Liver (tissue), 9 donors: Measurements from ENCODE around the gene C8G. TPM values are rescaled to one million over a fixed set of nuclear protein-coding genes. Genes with fewer than 3 reads are reported as not detected.

Experiments used
- DNase-seq: peaks from one replicate; pipeline ENCODE4 v3.0.0-alpha.2; 2017; ENCODE audit warnings: low spot score
- H3K27ac ChIP-seq, 2 donors: one replicate each; pipeline ENCODE4 v1.7.0; 2013; ENCODE audit warnings: inconsistent platforms in 2 of 2, low read length in 2 of 2, control low read depth in 1 of 2, low read depth in 1 of 2, mild to moderate bottlenecking in 1 of 2
- H3K27me3 ChIP-seq, 4 donors: one replicate each; pipeline versions ENCODE4 v1.6.1 to v1.7.0; 2013; ENCODE audit warnings: low read length in 3 of 4, inconsistent platforms in 1 of 4, mild to moderate bottlenecking in 1 of 4, moderate library complexity in 1 of 4; ENCODE audit not compliant: control insufficient read depth in 4 of 4, insufficient read depth in 4 of 4
- H3K36me3 ChIP-seq, 4 donors: one replicate each; pipeline versions ENCODE4 v1.6.1 to v1.7.0; 2013; ENCODE audit warnings: low read length in 3 of 4, mild to moderate bottlenecking in 3 of 4, low read depth in 1 of 4, moderate library complexity in 1 of 4; ENCODE audit not compliant: control insufficient read depth in 4 of 4, insufficient read depth in 3 of 4
- H3K4me1 ChIP-seq, 4 donors: one replicate each; pipeline versions ENCODE4 v1.6.1 to v1.7.0; 2013; ENCODE audit warnings: low read length in 3 of 4, mild to moderate bottlenecking in 3 of 4, moderate library complexity in 1 of 4; ENCODE audit not compliant: control insufficient read depth in 4 of 4, insufficient read depth in 4 of 4
- H3K4me3 ChIP-seq, 3 donors: one replicate each; pipeline versions ENCODE4 v1.6.1 to v1.7.0; 2013; ENCODE audit warnings: low read length in 3 of 3, control low read depth in 1 of 3, low read depth in 1 of 3, mild to moderate bottlenecking in 1 of 3
- H3K9ac ChIP-seq, 2 donors: one replicate each; pipeline ENCODE4 v1.7.0; 2013; ENCODE audit warnings: low read length in 2 of 2, mild to moderate bottlenecking in 2 of 2, moderate library complexity in 2 of 2, control low read depth in 1 of 2, low read depth in 1 of 2
- H3K9me3 ChIP-seq, 4 donors: one replicate each; pipeline versions ENCODE4 v1.6.1 to v1.7.0; 2013; ENCODE audit warnings: low read length in 3 of 4; ENCODE audit not compliant: control insufficient read depth in 4 of 4
- ATF3 ChIP-seq: IDR thresholded peaks from 2 replicates; pipeline ENCODE4 v1.6.1; 2016; ENCODE audit warnings: antibody characterized with exemption
- CTCF ChIP-seq: fragments of 150-350 bp; IDR thresholded peaks from 2 replicates; pipeline ENCODE4 v1.5.1; 2017; ENCODE audit warnings: improper control_type of control experiment, low read depth, low read length; ENCODE audit not compliant: missing input control
- EGR1 ChIP-seq, 2 donors: IDR thresholded peaks; 2 replicates each; pipeline ENCODE4 v1.6.1; 2016 to 2018; ENCODE audit warnings: antibody characterized with exemption in 2 of 2, low read depth in 2 of 2
- FOXA2 ChIP-seq: IDR thresholded peaks from 2 replicates; pipeline ENCODE4 v1.6.1; 2016; ENCODE audit warnings: antibody characterized with exemption
- GABPA ChIP-seq, 2 donors: IDR thresholded peaks in 1 of 2; conservative IDR thresholded peaks in 1 of 2; 2 replicates each; pipeline ENCODE4 v1.6.1; 2016; ENCODE audit warnings: antibody characterized with exemption in 2 of 2, mild to moderate bottlenecking in 1 of 2, moderate library complexity in 1 of 2
- HNF4A ChIP-seq, 2 donors: conservative IDR thresholded peaks; 2 replicates each; pipeline ENCODE4 v1.6.1; 2016; ENCODE audit warnings: antibody characterized with exemption in 2 of 2, mild to moderate bottlenecking in 2 of 2
- HNF4G ChIP-seq: IDR thresholded peaks from 2 replicates; pipeline ENCODE4 v1.6.1; 2016; ENCODE audit warnings: antibody characterized with exemption
- JUND ChIP-seq, 2 donors: IDR thresholded peaks; 2 replicates each; pipeline ENCODE4 v1.6.1; 2016; ENCODE audit warnings: antibody characterized with exemption in 2 of 2
- NR2F2 ChIP-seq: IDR thresholded peaks from 2 replicates; pipeline ENCODE4 v1.6.1; 2016; ENCODE audit warnings: antibody characterized with exemption
- RAD21 ChIP-seq, 2 donors: IDR thresholded peaks; 2 replicates each; pipeline ENCODE4 v1.6.1; 2016; ENCODE audit warnings: antibody characterized with exemption in 2 of 2, mild to moderate bottlenecking in 2 of 2
- REST ChIP-seq: IDR thresholded peaks from 2 replicates; pipeline ENCODE4 v1.6.1; 2016; ENCODE audit warnings: antibody characterized with exemption, mild to moderate bottlenecking
- RXRA ChIP-seq, 2 donors: IDR thresholded peaks; 2 replicates each; pipeline ENCODE4 v1.6.1; 2017 to 2018; ENCODE audit warnings: antibody characterized with exemption in 2 of 2, mild to moderate bottlenecking in 1 of 2
- SP1 ChIP-seq: IDR thresholded peaks from 2 replicates; pipeline ENCODE4 v1.6.1; 2018; ENCODE audit warnings: antibody characterized with exemption, mild to moderate bottlenecking
- TAF1 ChIP-seq: conservative IDR thresholded peaks from 2 replicates; pipeline ENCODE4 v1.6.1; 2016; ENCODE audit warnings: antibody characterized with exemption, mild to moderate bottlenecking
- YY1 ChIP-seq: IDR thresholded peaks from 2 replicates; pipeline ENCODE4 v1.6.1; 2016; ENCODE audit warnings: antibody characterized with exemption, mild to moderate bottlenecking
- ZBTB33 ChIP-seq: IDR thresholded peaks from 2 replicates; pipeline ENCODE4 v1.6.1; 2016; ENCODE audit warnings: antibody characterized with exemption
- WGBS: extraction: QIAGEN DNeasy Blood & Tissue Kit; methylation state at CpG from one replicate; pipeline ENCODE4 v1.1.7; 2013; 5-methylcytosine and 5-hydroxymethylcytosine counted together
- polyA plus RNA-seq, 2 donors: library from polyadenylated mRNA; stranded (reverse) in 1 of 2; unstranded in 1 of 2; fragments of 200-250 nt in 1 of 2; fragments of >200 nt in 1 of 2; fragmentation: Nextera tagmentation in 1 of 2; extraction: Ambion mirVana in 1 of 2; gene quantifications; one replicate each; pipeline versions ENCODE4 v1.2.1 to v1.2.3, GENCODE V29; 2013 to 2015
- total RNA-seq, 2 donors: library from RNA; depleted of rRNA; stranded (reverse); fragments of >200 nt; gene quantifications; one replicate each; pipeline ENCODE4 v1.2.3, GENCODE V29; 2014
- donor health status: healthy.
- donor health status: healthy.
- donor health status: healthy.
- donor health status: healthy.
- donor health status: healthy.

The C8G gene
- total and polyA plus RNA-seq, 4 donors: 25.1 to 1,117 (median 607) TPM

- WGBS: 90% methylated on average over 4 of the region's 4 CpGs
- H3K4me3 ChIP-seq: no peak overlapping the region
- H3K27me3 ChIP-seq: no peaks in the 10 kb centered on the region
- peaks cover 12 to 23% (median 19%) of the 10 kb centered on the region in 4 donors for H3K4me1 ChIP-seq
- peaks cover 4 to 25% (median 11%) of the 10 kb centered on the region in 4 donors for H3K36me3 ChIP-seq
- DNase-seq: no peak
- H3K9ac ChIP-seq: no peak overlapping the region
- no peak overlapping the region for H3K27ac ChIP-seq
- H3K9me3 ChIP-seq: no peaks in the 10 kb centered on the region
- no peak for TF ChIP-seq NR2F2
Observed at GRCh38 chr9:136906266-136906665, 38.8 kb upstream of the C8G start.

GRCh38 chr9:136907011-136907914 lies 37.8 kb upstream of the C8G start:
- 97% methylated on average over 29 of the region's 29 CpGs for WGBS
- Histone ChIP-seq H3K9ac (no peak overlapping the region), H3K9me3 (no peaks in the 10 kb centered on the region), H3K36me3 (peaks cover 4 to 25% (median 11%) of the 10 kb centered on the region in 4 donors), H3K27me3 (no peaks in the 10 kb centered on the region), H3K27ac (no peak overlapping the region), H3K4me1 (peaks cover 5 to 13% (median 12%) of the 10 kb centered on the region in 4 donors), H3K4me3 (no peak overlapping the region)
- DNase-seq: no peak
- no peak for TF ChIP-seq JUND (IDR thresholded peaks at IDR 0.05)
- no peak for TF ChIP-seq HNF4G
- TF ChIP-seq HNF4A (conservative IDR thresholded peaks at IDR 0.05): no peak
- TF ChIP-seq RAD21 (IDR thresholded peaks at IDR 0.05): no peak
- TF ChIP-seq TAF1: no peak

GRCh38 chr9:136910197-136910900 lies 34.7 kb upstream of the C8G start:
- TF ChIP-seq FOXA2: no peak
- no peak for TF ChIP-seq GABPA (IDR thresholded peaks at IDR 0.05 in 1 of 2, conservative IDR thresholded peaks at IDR 0.05 in 1 of 2)
- no peak for TF ChIP-seq CTCF
- TF ChIP-seq ATF3: no peak
- TF ChIP-seq JUND (IDR thresholded peaks at IDR 0.05): no peak
- TF ChIP-seq YY1: no peak
- no peak for TF ChIP-seq ZBTB33
- no peak for TF ChIP-seq REST
- TF ChIP-seq SP1: no peak
- no peak for TF ChIP-seq HNF4G
- TF ChIP-seq HNF4A (conservative IDR thresholded peaks at IDR 0.05): no peak
- no peak for TF ChIP-seq RAD21 (IDR thresholded peaks at IDR 0.05)
- no peak for TF ChIP-seq EGR1 (IDR thresholded peaks at IDR 0.05; ENCODE audit: low read depth in 2 of 2)
- no peak for TF ChIP-seq RXRA (IDR thresholded peaks at IDR 0.05)
- no peak for TF ChIP-seq NR2F2

More at GRCh38 chr9:136910197-136910900, 34.7 kb upstream of the C8G start:
- Histone ChIP-seq H3K36me3 (peaks cover 6 to 33% (median 11%) of the 10 kb centered on the region in 4 donors), H3K9me3 (no peaks in the 10 kb centered on the region), H3K9ac (no peak overlapping the region), H3K27me3 (no peaks in the 10 kb centered on the region), H3K4me1 (no peaks in the 10 kb centered on the region), H3K4me3 (no peak overlapping the region), H3K27ac (no peak overlapping the region)
- 93% methylated on average over 12 of the region's 12 CpGs for WGBS
- DNase-seq: no peak
